ENCODE data around the gene KPTN.

Gene KPTN

GRCh38 chr19:47428177-47428894, 55.7 kb downstream of the KPTN start:
- no peaks in the 10 kb centered on the region for H3K9me3 ChIP-seq (ENCODE audit: control insufficient read depth, insufficient read depth, low read length)
- H4K20me1 ChIP-seq (ENCODE audit: control insufficient read depth, insufficient read depth, low read depth, low read length), result no peaks in the 10 kb centered on the region
- TF ChIP-seq EZH2phosphoT487 (IDR thresholded peaks at IDR 0.05; ENCODE audit: borderline replicate concordance, low read length), result no peak
- no peak for TF ChIP-seq CTCF (IDR thresholded peaks at IDR 0.05; ENCODE audit: low read depth, low read length, poor library complexity, severe bottlenecking)
- H3K27ac ChIP-seq (ENCODE audit: low read depth, low read length), result peak overlapping the region; percentile 56
- H3K36me3 ChIP-seq (ENCODE audit: control insufficient read depth, low read length), result no peaks in the 10 kb centered on the region
- H3K4me1 ChIP-seq (ENCODE audit: control insufficient read depth, low read length), result peaks cover 41% of the 10 kb centered on the region
- no peaks in the 10 kb centered on the region for H3K9me2 ChIP-seq (replicated peaks; ENCODE audit: control insufficient read depth, low read length)
- H3K79me2 ChIP-seq (ENCODE audit: control insufficient read depth, low read length), result no peaks in the 10 kb centered on the region
- H3K27me3 ChIP-seq (ENCODE audit: control insufficient read depth, low read length), result peaks cover 7% of the 10 kb centered on the region
- peak overlapping the region; percentile 63 for H3K4me3 ChIP-seq (ENCODE audit: low read length)
- H3F3A ChIP-seq (ENCODE audit: control insufficient read depth, insufficient read depth), result peaks cover 12% of the 10 kb centered on the region
- peak overlapping the region; percentile 73 for H3K4me2 ChIP-seq (ENCODE audit: low read length)

DNA sequence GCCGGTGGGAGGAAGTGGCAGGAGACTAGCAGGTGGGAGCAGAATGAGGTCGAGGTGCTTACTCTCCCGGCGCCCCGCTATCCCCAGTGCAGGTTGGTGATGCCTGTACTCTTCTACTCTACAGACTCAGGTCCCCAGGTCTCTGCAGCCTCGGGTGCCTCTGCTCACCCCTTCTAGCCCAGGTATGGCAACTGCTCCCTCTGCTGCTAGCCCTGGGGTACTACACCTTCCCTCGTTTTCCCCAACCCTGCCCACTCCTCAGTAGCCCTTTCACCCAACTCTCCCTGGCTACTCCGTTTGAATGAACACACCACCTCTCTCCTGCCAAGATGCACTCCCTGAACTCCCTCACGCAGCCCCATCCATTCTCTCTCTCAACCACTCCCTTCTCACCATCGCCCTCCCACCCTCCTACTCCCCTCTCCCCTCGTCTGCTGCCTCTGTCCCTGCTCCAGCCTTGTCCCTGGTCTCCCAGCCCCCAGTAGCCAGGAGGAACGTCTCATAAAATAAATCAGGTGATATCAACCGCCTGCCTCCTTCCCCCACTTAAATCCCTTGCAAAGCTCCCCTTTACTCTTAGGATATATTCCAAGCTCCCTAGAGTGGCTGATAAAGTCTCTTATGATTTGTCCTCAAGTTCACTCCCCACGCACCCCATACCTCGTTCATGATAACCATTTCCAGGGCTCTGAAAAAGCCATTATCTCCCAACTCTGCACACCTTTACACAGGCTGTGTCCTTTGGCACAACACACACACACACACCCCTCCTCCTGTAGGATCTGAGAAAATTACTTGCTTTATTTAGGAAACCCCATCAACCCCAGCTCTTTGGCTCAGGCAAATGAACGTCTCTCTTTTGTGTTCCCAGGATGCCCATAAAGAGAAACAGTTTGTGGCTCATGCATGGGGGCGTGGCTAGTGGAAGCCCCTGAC, 56.5 kb downstream of the KPTN start:
- Histone ChIP-seq H4K20me1 (ENCODE audit: control insufficient read depth, insufficient read depth, low read depth, low read length) (no peaks in the 10 kb centered on the region), H3K4me2 (ENCODE audit: low read length) (peak overlapping the region; percentile 73), H3K27me3 (ENCODE audit: control insufficient read depth, low read length) (peaks cover 15% of the 10 kb centered on the region), H3F3A (ENCODE audit: control insufficient read depth, insufficient read depth) (peaks cover 8% of the 10 kb centered on the region; the same call in 1 of the 2 replicates), H3K27ac (ENCODE audit: low read depth, low read length) (peak overlapping the region; percentile 56), H3K9me3 (ENCODE audit: control insufficient read depth, insufficient read depth, low read length) (no peaks in the 10 kb centered on the region), H3K9me2 (replicated peaks; ENCODE audit: control insufficient read depth, low read length) (no peaks in the 10 kb centered on the region), H3K4me3 (ENCODE audit: low read length) (peak overlapping the region; percentile 61), H3K4me1 (ENCODE audit: control insufficient read depth, low read length) (peaks cover 40% of the 10 kb centered on the region), H3K36me3 (ENCODE audit: control insufficient read depth, low read length) (no peaks in the 10 kb centered on the region), H3K79me2 (ENCODE audit: control insufficient read depth, low read length) (no peaks in the 10 kb centered on the region)
- TF ChIP-seq EZH2phosphoT487 (IDR thresholded peaks at IDR 0.05; ENCODE audit: borderline replicate concordance, low read length) (no peak), CTCF (IDR thresholded peaks at IDR 0.05; ENCODE audit: low read depth, low read length, poor library complexity, severe bottlenecking) (peak; percentile 95)

Data from DOHH2 (cell line).